ENCODE results near the gene LRRC74A. TPM values are rescaled to one million over a fixed set of nuclear protein-coding genes. Genes with fewer than 3 reads are reported as not detected.
"Not testable (repeated sequence)": the region's sequence is repeated elsewhere in the genome, so short reads cannot be mapped to it uniquely, and the experiment has no call there.

The LRRC74A gene
- total RNA-seq, 6 experiments from 2014 or later: not detected

- Histone ChIP-seq H3K9me3 (no peaks in the 10 kb centered on the region), H3K36me3 (no peaks in the 10 kb centered on the region), H3K27me3 (no peaks in the 10 kb centered on the region), H3K4me3 (no peak overlapping the region), H3K27ac (no peak overlapping the region), H3K4me1 (no peaks in the 10 kb centered on the region)
- DNase-seq (no peak), ATAC-seq (no peak)
- TF ChIP-seq CTCF (IDR thresholded peaks at IDR 0.05) (no peak), POLR2A (IDR thresholded peaks at IDR 0.05) (no peak)
- 67% methylated on average over 3 of the region's 6 CpGs for WGBS (ENCODE audit: insufficient coverage, low coverage, low lambda C conversion rate, missing lambda C conversion rate)
- intact Hi-C loops (cut with DNase I): loop anchor here in 1 of 2 donors (10.0 kb wide), 1 partner anchor 180 kb away; no protein-coding TSS in a partner anchor
These were observed 58.2 kb downstream of the LRRC74A start for GRCh38 chr14:76884394-76884793.

GRCh38 chr14:76884853-76885276, 58.7 kb downstream of the LRRC74A start:
- peak; percentile 54 to 68 (median 62) for ATAC-seq
- no peak overlapping the region for H3K27ac ChIP-seq
- H3K27me3 ChIP-seq: no peaks in the 10 kb centered on the region
- no peaks in the 10 kb centered on the region for H3K36me3 ChIP-seq
- H3K9me3 ChIP-seq: no peaks in the 10 kb centered on the region
- no peak for DNase-seq
- WGBS (ENCODE audit: insufficient coverage, low coverage, low lambda C conversion rate, missing lambda C conversion rate): 54% methylated on average over 2 of the region's 14 CpGs
- TF ChIP-seq POLR2A (IDR thresholded peaks at IDR 0.05): no peak
- TF ChIP-seq CTCF (IDR thresholded peaks at IDR 0.05): no peak
- intact Hi-C loops (cut with DNase I): loop anchor here in 1 of 2 donors (10.0 kb wide), 1 partner anchor 180 kb away; no protein-coding TSS in a partner anchor
- no peaks in the 10 kb centered on the region for H3K4me1 ChIP-seq
- H3K4me3 ChIP-seq: no peak overlapping the region

- Histone ChIP-seq H3K36me3 (no peaks in the 10 kb centered on the region), H3K27ac (no peak overlapping the region), H3K4me3 (no peak overlapping the region), H3K27me3 (no peaks in the 10 kb centered on the region), H3K9me3 (no peaks in the 10 kb centered on the region), H3K4me1 (no peaks in the 10 kb centered on the region)
- TF ChIP-seq POLR2A (IDR thresholded peaks at IDR 0.05) (no peak), CTCF (IDR thresholded peaks at IDR 0.05) (no peak)
- intact Hi-C loops (cut with DNase I): loop anchor here in 1 of 2 donors (10.0 kb wide), 1 partner anchor 178 kb away; no protein-coding TSS in a partner anchor
- no peak for DNase-seq
- WGBS (ENCODE audit: insufficient coverage, low coverage, low lambda C conversion rate, missing lambda C conversion rate): 46% methylated on average over 5 of the region's 6 CpGs
- ATAC-seq: no peak
These were observed 61.0 kb downstream of the LRRC74A start for GRCh38 chr14:76887191-76887590.

- H3K4me3 ChIP-seq: no peak overlapping the region
- ATAC-seq: no peak
- no peaks in the 10 kb centered on the region for H3K36me3 ChIP-seq
- H3K9me3 ChIP-seq: no peaks in the 10 kb centered on the region
- TF ChIP-seq CTCF (IDR thresholded peaks at IDR 0.05): no peak
- no peak for TF ChIP-seq POLR2A (IDR thresholded peaks at IDR 0.05)
- 0% methylated on average over 1 of the region's 1 CpG for WGBS (ENCODE audit: insufficient coverage, low coverage, low lambda C conversion rate, missing lambda C conversion rate)
- no peak overlapping the region for H3K27ac ChIP-seq
- no peaks in the 10 kb centered on the region for H3K27me3 ChIP-seq
- H3K4me1 ChIP-seq: no peaks in the 10 kb centered on the region
- intact Hi-C loops (cut with DNase I): no loop called here
- DNase-seq: no peak
These were observed 65.2 kb downstream of the LRRC74A start for GRCh38 chr14:76891391-76891790.

GRCh38 chr14:76894308-76894707, 68.1 kb downstream of the LRRC74A start:
- Histone ChIP-seq H3K9me3 (no peaks in the 10 kb centered on the region), H3K27ac (no peak overlapping the region), H3K36me3 (no peaks in the 10 kb centered on the region), H3K4me3 (no peak overlapping the region), H3K4me1 (no peaks in the 10 kb centered on the region), H3K27me3 (no peaks in the 10 kb centered on the region)
- ATAC-seq: no peak
- intact Hi-C loops (cut with DNase I): no loop called here
- TF ChIP-seq POLR2A (IDR thresholded peaks at IDR 0.05) (no peak), CTCF (IDR thresholded peaks at IDR 0.05) (no peak)
- DNase-seq: no peak
- whole genome bisulfite sequencing (ENCODE audit: insufficient coverage, low coverage, low lambda C conversion rate, missing lambda C conversion rate): 89% methylated on average over 5 of the region's 5 CpGs

- H3K36me3 ChIP-seq; H3K27me3 ChIP-seq; H3K4me3 ChIP-seq; ATAC-seq; DNase-seq; H3K9me3 ChIP-seq; H3K4me1 ChIP-seq; H3K27ac ChIP-seq; intact Hi-C loops (cut with DNase I): not testable (repeated sequence)
- no CpG with 5 or more reads among the region's 37 CpGs for WGBS (ENCODE audit: insufficient coverage, low coverage, low lambda C conversion rate, missing lambda C conversion rate)
These were observed 71.8 kb downstream of the LRRC74A start for GRCh38 chr14:76898006-76898405.

Measured in right lobe of liver (tissue), 6 donors.